Gastroesophageal sphincter (tissue), 4 donors: Measurements from ENCODE around the gene BCAS3. TPM values are rescaled to one million over a fixed set of nuclear protein-coding genes. Genes with fewer than 3 reads are reported as not detected.
"Not testable (repeated sequence)": the region's sequence is repeated elsewhere in the genome, so short reads cannot be mapped to it uniquely, and the experiment has no call there.

ENCODE experiments used
- ATAC-seq: fragments of 150-250 bp; one replicate; pipeline ENCODE4 v1.9.1; 2016; ENCODE audit warnings: mild to moderate bottlenecking, moderate library complexity
- H3K27ac ChIP-seq, 4 donors: fragments of 200-600 bp; sonication (generic) in 3 of 4; 1 replicate in 3 of 4; 2 replicates in 1 of 4; pipeline ENCODE4 v1.5.1; 2016 to 2019
- H3K27me3 ChIP-seq: fragments of 200-600 bp; sonication (generic); one replicate; pipeline ENCODE4 v1.5.1; 2019
- H3K36me3 ChIP-seq, 2 donors: fragments of 200-600 bp; sonication (generic); one replicate each; pipeline ENCODE4 v1.5.1; 2019; ENCODE audit warnings: control low read depth in 1 of 2
- H3K4me1 ChIP-seq, 3 donors: fragments of 200-600 bp; sonication (generic); 1 replicate in 2 of 3; 2 replicates in 1 of 3; pipeline ENCODE4 v1.5.1; 2016 to 2019; ENCODE audit warnings: control low read depth in 2 of 3
- H3K4me3 ChIP-seq, 2 donors: fragments of 200-600 bp; sonication (generic); one replicate each; pipeline ENCODE4 v1.5.1; 2019; ENCODE audit warnings: mild to moderate bottlenecking in 1 of 2, moderate library complexity in 1 of 2
- H3K9me3 ChIP-seq, 3 donors: fragments of 200-600 bp; sonication (generic); one replicate each; pipeline ENCODE4 v1.5.1; 2017 to 2019; ENCODE audit warnings: control low read depth in 2 of 3
- EP300 ChIP-seq: sonication (generic); formaldehyde crosslinking; IDR thresholded peaks from one replicate; pipeline ENCODE4 v1.6.1; 2017; ENCODE audit warnings: antibody characterized with exemption, mild to moderate bottlenecking
- POLR2A ChIP-seq, 2 donors: fragments of 450-650 bp; IDR thresholded peaks; one replicate each; pipeline ENCODE4 v1.6.1; 2017; ENCODE audit warnings: antibody characterized with exemption in 2 of 2, mild to moderate bottlenecking in 2 of 2, moderate library complexity in 1 of 2
- POLR2AphosphoS5 ChIP-seq: sonication (generic); formaldehyde crosslinking; IDR thresholded peaks from one replicate; pipeline ENCODE4 v1.6.1; 2017; ENCODE audit warnings: antibody characterized with exemption
- WGBS, 2 donors: methylation state at CpG; one replicate each; pipeline ENCODE4 v1.1.5; 2018; ENCODE audit warnings: low coverage in 1 of 2; 5-methylcytosine and 5-hydroxymethylcytosine counted together
- total RNA-seq, 4 donors: library from RNA; depleted of rRNA; stranded (reverse); fragments of >200 nt; gene quantifications; one replicate each; pipeline ENCODE4 v1.1.0, GENCODE V29; 2016
- TF ChIP-seq, protein P1 (sequence below), 4 experiments: fragments of 200-600 bp in 2 of 4; fragments of 450-650 bp in 2 of 4; sonication (generic) in 1 of 4; IDR thresholded peaks; one replicate each; pipeline ENCODE4 v1.5.1; 2017 to 2019; ENCODE audit warnings: antibody characterized with exemption in 4 of 4, mild to moderate bottlenecking in 2 of 4, moderate library complexity in 2 of 4

Gene BCAS3
- total RNA-seq, 4 donors from 2014 or later = 18.8 to 37.0 (median 34.5) TPM

DNA sequence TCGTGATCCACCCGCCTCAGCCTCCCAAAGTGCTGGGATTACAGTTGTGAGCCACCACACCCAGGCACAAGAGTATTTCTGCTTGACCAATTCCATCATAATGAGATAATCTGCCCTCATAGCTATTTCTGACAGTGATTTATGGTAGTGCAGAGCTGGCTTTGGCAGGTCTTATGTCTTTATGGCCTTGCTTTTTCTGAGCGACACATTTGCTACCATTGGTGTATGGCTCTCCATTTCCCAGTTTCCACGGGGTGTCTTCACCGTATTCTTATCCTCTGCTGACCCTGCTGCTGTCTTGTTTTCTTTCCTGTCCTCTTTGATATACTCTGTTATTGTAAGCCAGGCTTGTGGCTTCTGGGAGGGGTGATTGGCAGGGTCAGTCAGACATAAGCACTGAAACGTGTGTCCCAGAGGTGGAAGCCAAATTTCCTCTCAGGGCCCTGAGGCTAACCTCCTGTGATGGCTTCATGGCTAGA is 560.8 kb downstream of the BCAS3 start:
- peaks cover 2 to 42% (median 6%) of the 10 kb centered on the region in 3 donors for H3K4me1 ChIP-seq
- TF ChIP-seq EP300 (no peak), POLR2A (IDR thresholded peaks at IDR 0.05) (no peak), POLR2AphosphoS5 (no peak)
- TF ChIP-seq, protein P1, sequence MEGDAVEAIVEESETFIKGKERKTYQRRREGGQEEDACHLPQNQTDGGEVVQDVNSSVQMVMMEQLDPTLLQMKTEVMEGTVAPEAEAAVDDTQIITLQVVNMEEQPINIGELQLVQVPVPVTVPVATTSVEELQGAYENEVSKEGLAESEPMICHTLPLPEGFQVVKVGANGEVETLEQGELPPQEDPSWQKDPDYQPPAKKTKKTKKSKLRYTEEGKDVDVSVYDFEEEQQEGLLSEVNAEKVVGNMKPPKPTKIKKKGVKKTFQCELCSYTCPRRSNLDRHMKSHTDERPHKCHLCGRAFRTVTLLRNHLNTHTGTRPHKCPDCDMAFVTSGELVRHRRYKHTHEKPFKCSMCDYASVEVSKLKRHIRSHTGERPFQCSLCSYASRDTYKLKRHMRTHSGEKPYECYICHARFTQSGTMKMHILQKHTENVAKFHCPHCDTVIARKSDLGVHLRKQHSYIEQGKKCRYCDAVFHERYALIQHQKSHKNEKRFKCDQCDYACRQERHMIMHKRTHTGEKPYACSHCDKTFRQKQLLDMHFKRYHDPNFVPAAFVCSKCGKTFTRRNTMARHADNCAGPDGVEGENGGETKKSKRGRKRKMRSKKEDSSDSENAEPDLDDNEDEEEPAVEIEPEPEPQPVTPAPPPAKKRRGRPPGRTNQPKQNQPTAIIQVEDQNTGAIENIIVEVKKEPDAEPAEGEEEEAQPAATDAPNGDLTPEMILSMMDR (IDR thresholded peaks at IDR 0.05) = no peak
- H3K9me3 ChIP-seq = no peaks in the 10 kb centered on the region
- WGBS, 2 donors = 47 to 73% methylated on average over 2 to 6 of the region's 6 CpGs
- H3K4me3 ChIP-seq = no peak overlapping the region
- H3K27me3 ChIP-seq = no peaks in the 10 kb centered on the region
- H3K27ac ChIP-seq = peak overlapping the region in 1 of 4 donors; percentile 10
- ATAC-seq = no peak
- no peaks in the 10 kb centered on the region for H3K36me3 ChIP-seq

DNA sequence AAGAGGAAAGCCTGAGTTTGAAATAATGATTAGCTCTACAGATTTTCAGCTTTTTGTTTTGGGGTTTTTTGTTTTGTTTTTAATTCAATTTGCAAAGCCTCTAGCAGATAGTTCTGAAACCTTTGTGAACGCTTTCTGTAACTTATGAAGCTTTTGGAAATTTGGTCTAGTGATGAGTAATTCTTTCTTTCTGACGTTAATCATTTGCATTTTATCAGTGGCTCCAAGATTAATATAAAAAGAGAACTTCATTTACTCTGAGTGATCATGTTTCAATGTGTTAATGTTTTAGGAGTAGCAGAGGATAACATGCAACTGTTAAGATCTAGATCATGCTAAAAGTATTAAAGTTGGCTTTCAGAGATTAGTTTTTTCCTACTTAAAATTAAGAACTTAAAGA is 561.7 kb downstream of the BCAS3 start:
- 23 to 43% methylated on average over 2 of the region's 2 CpGs for WGBS, 2 donors
- Histone ChIP-seq H3K4me3 (no peak overlapping the region), H3K27me3 (no peaks in the 10 kb centered on the region), H3K27ac (peak overlapping the region in 1 of 4 donors; percentile 14), H3K9me3 (no peaks in the 10 kb centered on the region), H3K4me1 (peaks cover 2 to 41% (median 6%) of the 10 kb centered on the region in 3 donors), H3K36me3 (no peaks in the 10 kb centered on the region)
- no peak for ATAC-seq
- TF ChIP-seq POLR2A (IDR thresholded peaks at IDR 0.05) = no peak
- TF ChIP-seq EP300 = no peak

DNA sequence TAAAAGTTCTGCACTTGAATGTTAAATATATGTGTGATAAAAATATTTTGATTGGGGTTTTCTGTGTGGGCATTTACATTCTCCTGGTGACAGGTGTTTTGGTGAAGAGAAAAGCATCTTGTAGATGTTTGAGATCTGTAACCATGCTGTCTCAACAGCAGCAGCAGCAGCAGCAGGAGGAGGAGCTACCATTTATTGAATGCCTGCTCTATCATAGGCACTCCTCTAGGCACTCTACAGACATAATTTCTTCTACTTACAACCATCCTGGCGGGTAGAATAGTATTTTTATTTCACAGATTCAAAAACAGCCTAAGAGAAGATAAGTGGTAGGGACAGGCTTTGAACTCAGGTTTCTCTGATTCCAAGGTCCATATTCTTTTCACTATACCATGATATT is 562.3 kb downstream of the BCAS3 start:
- Histone ChIP-seq H3K4me1 (peaks cover 2 to 37% (median 6%) of the 10 kb centered on the region in 3 donors), H3K9me3 (no peaks in the 10 kb centered on the region), H3K27ac (peak overlapping the region in 2 of 4 donors; percentile 14 to 49), H3K36me3 (no peaks in the 10 kb centered on the region), H3K27me3 (no peaks in the 10 kb centered on the region), H3K4me3 (no peak overlapping the region)
- no peak for ATAC-seq
- WGBS, 2 donors = 80 to 100% methylated on average over 1 of the region's 1 CpG
- no peak for TF ChIP-seq POLR2A (IDR thresholded peaks at IDR 0.05)
- no peak for TF ChIP-seq POLR2AphosphoS5
- TF ChIP-seq EP300 = no peak
- TF ChIP-seq, protein P1 (IDR thresholded peaks at IDR 0.05) = no peak

DNA sequence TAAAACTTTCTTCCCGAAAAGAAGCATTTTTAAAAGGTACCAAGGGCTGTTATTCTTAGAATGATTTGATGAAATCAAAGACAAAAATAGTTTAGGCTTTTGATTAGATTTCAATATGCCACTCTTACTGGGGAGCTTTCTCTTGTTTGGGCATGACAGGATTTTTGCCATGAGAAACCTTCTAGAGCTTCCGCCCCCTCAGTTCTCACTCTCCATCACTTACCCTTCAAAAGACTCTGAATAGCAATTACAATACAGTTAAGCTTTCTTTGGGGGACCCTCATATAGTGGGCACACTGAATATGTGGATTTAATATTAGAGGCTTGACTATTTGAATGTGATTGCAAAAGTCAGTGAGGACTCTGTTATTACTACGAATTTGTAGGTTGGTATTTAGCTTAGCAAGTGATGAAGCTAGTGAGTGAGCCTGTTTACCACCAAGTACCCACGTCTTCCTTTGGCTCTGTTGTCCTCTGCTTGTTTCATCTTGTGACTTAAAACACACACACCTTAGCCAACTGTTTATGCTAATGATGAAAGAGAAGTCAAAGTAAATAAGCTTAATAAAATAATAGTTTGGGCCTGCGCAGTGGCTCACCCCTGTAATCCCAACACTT is 563.3 kb downstream of the BCAS3 start:
- TF ChIP-seq EP300 = no peak
- Histone ChIP-seq H3K36me3 (no peaks in the 10 kb centered on the region), H3K27me3 (no peaks in the 10 kb centered on the region), H3K27ac (no peak overlapping the region), H3K4me1 (peaks cover 0 to 27% (median 5%) of the 10 kb centered on the region in 3 donors), H3K4me3 (no peak overlapping the region), H3K9me3 (no peaks in the 10 kb centered on the region)
- 89 to 92% methylated on average over 4 to 5 of the region's 5 CpGs for WGBS, 2 donors
- no peak for ATAC-seq

DNA sequence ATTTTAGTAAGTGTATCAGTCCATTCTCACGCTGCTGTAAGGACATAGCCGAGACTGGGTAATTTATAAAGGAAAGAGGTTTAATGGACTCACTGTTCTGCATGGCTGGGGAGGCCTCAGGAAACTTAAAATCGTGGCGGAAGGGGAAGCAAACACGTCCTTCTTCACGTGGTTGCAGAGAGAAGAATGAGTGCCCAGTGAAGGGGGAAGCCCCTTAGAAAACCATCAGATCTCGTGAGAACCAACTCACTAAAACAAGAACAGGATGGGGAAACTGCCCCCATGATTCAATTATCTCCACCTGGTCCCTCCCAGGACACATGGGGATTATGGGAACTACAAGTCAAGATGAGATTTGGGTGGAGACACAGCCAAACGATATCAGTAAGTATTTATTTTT is 567.3 kb downstream of the BCAS3 start:
- H3K4me1 ChIP-seq = peaks cover 0 to 27% (median 0%) of the 10 kb centered on the region in 3 donors
- H3K4me3 ChIP-seq, H3K27me3 ChIP-seq, ATAC-seq, H3K9me3 ChIP-seq, H3K36me3 ChIP-seq, H3K27ac ChIP-seq: not testable (repeated sequence)
- 78 to 80% methylated on average over 8 of the region's 8 CpGs for WGBS, 2 donors

DNA sequence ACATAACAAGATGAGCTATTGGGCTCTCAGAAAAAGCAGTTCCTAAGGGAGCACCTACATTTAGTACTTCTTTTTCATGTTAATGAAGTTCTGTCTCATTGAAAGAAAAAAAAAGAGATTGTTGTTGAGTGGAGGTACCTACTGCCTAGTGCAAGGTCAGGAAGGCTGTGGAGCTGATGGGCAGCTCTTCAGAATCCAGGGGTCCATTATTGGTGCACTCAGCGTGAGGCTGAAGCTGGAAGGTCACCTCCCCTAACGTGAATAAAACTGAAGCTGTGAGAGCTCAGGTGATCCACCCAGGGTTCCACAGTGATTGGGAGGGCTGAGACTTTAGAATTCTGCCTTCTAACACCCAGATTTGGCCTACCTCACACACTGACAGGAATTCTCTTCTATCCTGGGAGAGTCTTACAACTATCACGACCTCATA is 568.1 kb downstream of the BCAS3 start:
- H3K9me3 ChIP-seq = no peaks in the 10 kb centered on the region
- ATAC-seq = no peak
- H3K27ac ChIP-seq = no peak overlapping the region
- no peak overlapping the region for H3K4me3 ChIP-seq
- H3K4me1 ChIP-seq = peaks cover 0 to 31% (median 6%) of the 10 kb centered on the region in 3 donors
- TF ChIP-seq POLR2A (IDR thresholded peaks at IDR 0.05) = no peak
- no peak for TF ChIP-seq EP300
- TF ChIP-seq, protein P1 (IDR thresholded peaks at IDR 0.05) = no peak
- H3K27me3 ChIP-seq = no peaks in the 10 kb centered on the region
- 100% methylated on average over 1 of the region's 3 CpGs; no CpG with 5 or more reads in 1 of the 2 donors for WGBS, 2 donors
- H3K36me3 ChIP-seq = no peaks in the 10 kb centered on the region
